GM18498 (cell line): Measurements from ENCODE around the gene TARDBP.
"Not testable (repeated sequence)": the region's sequence is repeated elsewhere in the genome, so short reads cannot be mapped to it uniquely, and the experiment has no call there.

Experiments
- ATAC-seq: cut with Tn5 transposase; IDR thresholded peaks from one replicate; pipeline ENCODE4 v1.9.1; 2021; ENCODE audit warnings: mild to moderate bottlenecking, moderate library complexity; ENCODE audit not compliant: unreplicated experiment

TARDBP gene

GRCh38 chr1:11041048-11041447 lies 28.6 kb downstream of the TARDBP start:
- ATAC-seq: no peak

DNA sequence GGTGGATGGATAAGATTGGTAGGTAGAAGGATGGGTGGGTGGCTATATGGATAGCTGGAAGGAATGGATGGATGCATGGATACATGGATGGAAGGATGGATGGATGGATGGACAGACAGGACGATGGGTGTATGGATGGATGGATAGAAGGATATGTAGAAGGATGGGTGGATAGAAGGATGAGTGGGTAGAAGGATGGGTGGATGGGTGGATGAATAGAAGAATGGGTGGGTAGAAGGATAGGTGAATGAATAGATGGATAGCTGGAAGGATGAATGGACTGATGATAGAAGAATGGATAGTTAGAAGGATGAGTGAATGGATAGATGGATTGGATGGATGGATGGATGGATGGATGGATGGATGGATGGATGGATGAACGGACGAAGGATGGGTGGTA lies 29.6 kb downstream of the TARDBP start:
- no peak for ATAC-seq

DNA sequence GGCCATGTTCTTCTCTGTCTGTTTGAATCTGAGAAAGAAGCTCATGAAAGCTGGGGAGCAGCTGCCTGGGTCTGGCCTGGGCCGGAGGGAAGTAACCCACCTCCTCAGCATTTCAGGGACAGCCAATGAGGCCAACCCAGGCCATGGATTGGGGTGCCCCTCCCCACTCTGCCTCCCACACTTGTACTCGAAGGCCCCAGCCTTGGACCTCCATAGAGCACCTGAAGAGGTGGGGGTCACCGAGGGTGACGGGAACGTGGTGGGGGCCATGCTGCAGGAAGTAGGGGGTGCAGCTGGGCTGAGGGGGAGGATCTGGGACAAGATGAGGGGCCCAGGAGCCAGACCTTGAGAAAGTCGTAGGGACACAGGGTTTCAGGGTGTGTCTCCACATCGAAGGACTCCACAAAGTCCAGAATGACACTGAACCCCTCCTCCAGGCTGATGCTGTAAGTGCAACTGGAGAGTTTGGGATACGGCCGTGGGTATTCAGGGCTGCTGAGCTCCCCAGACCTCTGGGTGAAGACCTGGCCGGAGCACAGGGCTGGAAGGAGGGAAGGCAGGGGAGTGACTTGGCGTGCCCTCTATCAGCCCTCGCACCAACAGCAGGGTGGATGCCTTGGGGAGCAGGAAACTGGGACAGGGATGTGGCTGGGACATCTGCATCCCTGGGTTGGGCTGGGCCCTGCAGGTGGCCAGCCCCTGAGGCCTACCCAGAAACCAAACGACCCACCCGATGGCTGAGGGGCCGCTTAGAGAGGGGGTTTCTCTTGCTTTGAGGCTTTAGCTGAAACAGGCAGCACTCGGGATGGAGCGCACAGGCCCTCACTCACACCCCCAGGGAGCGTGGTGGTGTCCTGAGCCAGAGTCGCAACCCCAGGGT lies 30.8 kb downstream of the TARDBP start:
- ATAC-seq: no peak

DNA sequence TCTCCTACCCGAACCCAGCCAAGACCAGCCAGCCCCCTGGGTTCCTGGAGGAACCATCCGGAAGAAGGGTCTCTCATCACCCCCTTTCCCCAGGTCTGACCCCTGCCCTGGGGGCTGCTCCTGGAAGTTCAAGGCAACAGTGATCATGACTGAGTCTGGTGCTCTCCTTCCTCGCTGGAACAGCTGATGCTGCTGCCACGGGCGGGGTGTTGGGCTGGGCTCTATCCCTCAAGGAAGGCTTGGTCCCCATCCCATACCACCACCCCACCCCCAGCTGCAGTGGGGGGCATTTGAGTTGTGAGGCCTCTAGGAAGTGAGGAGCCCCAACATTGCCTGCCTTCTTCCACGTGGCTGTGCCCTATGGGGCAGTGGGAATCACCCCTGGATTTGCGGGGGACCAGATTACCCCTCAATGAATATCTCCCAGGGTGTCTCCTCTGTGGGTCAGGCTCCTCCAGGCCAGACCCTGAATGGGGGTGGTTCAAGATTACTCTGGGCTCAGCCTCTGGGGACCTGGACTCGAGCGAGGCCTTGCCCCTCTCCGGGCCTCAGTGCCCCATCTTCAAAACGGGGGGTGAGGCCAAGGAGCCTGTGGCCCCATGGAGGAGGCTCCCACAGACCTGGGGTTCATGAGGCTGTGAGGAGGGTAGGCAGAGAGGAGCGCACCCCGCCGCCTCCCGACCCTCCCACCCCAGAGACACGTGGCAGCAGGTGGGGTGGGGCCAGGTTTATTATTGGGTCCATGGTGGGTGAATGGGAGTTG lies 31.8 kb downstream of the TARDBP start:
- ATAC-seq: no peak

- no peak for ATAC-seq
Observed at GRCh38 chr1:11044849-11045427, 32.5 kb downstream of the TARDBP start.

DNA sequence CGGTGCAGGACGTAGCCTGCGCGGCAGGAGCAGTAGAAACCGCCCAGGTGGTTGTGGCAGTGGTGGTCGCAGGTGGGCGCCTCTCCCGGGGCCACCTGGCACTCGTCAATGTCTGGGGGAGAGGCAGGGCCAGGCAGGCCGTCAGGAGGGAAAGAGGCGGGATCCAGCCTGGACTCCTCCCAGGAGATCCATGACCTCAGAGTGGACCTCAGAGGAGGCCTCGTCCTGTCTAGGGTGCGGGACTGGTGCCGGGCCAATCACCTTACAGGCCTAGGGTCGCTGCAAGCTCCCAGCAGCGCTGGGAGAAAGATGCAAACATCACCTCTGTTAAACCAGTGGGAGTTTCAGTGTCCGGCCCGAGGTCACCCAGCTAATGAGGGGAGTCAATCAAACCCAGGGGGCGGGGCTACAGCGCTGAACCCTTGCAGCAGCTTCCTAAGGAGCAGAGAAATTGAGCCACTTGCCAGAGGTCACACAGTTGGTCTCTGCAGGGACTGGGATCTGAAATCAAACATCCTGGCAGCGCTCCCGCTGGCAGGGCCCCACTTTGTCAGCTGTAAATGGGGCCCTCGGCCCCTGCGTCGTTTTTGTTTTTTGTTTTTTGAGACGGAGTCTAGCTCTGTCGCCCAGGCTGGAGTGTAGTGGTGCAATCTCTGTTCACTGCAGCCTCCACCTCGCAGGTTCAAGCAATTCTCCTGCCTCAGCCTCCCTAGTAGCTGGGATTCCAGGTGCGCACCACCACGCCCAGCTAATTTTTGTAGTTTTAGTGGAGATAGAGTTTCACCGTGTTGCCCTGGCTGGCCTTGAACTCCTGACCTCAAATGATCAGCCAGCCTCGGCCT lies 33.2 kb downstream of the TARDBP start:
- ATAC-seq: no peak

DNA sequence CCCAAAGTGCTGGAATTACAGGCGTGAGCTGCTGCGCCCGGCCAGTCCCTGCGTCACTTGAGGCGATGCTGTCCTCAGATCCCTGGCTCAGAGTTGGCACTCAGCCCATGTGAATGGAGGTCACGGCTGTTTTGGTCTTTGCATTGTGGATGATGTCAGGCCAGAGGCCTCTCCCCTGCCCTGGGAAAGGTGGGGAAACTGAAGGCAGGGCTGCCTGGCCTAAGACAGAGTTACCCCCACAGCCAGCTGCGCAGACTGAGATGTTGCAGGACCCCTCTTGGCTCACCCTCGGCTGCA lies 33.8 kb downstream of the TARDBP start:
- no peak for ATAC-seq

GRCh38 chr1:11046625-11047365 lies 34.3 kb downstream of the TARDBP start, which contains the start of gene MASP2:
MASP2 (minus strand) TSS chr1:11047239; CDS start chr1:11047207, 32 bp downstream.
- ATAC-seq: no peak

DNA sequence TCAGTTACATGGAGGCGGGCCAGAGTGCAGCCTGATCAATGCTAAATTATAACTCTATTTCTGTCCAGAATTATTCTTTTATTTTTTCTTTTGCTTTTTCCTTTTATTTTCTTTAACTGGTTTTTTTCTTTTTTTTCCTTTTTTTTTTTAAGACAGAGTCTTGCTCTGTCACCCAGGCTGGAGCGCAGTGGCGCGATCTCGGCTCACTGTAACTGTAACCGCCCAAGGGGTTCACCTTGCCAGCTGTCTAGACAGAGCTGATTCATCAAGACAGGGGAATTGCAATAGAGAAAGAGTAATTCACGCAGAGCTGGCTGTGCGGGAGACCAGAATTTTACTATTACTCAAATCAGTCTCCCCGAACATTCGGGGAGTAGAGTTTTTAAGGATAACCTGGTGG lies 38.7 kb downstream of the TARDBP start:
- ATAC-seq: not testable (repeated sequence)

DNA sequence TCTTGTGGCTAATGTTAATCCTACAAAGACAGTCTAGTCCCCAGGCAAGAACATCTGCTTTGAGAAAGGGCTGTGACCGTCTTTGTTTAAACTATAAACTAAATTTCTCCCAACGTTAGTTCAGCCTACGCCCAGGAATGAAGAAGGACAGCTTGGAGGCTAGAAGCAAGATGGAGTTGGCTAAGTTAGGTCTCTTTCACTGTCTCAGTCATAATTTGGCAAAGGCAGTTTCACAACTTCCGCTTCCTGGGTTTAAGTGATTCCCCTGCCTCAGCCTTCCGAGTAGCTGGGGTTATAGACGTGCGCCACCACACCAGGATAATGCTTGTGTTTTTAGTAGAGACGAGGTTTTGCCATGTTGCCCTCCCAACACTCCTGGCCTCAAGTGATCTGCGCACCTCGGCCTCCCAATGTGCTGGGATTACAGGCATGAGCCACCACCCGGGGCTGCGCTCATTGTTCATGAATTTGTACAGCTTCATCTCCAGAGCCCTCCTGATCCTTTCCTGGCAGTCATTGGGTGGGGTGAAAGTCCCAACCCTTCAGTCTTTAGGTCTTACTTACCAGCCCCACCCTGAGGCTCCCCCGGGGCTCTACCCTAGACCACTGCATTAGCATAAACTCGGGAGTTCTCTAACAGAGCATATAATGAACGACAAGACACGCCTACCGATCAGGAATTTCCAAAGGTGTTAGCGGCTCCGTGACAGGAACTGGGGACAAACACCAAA lies 39.5 kb downstream of the TARDBP start:
- ATAC-seq: no peak

- no peak for ATAC-seq
Observed at GRCh38 chr1:11052839-11053757, 40.6 kb downstream of the TARDBP start.

GRCh38 chr1:11053758-11054137 lies 41.3 kb downstream of the TARDBP start:
- ATAC-seq: no peak

GRCh38 chr1:11054181-11054580 lies 41.7 kb downstream of the TARDBP start:
- ATAC-seq: no peak

- ATAC-seq: no peak
Observed at GRCh38 chr1:11054666-11055065, 42.2 kb downstream of the TARDBP start.

GRCh38 chr1:11055676-11056075 lies 43.2 kb downstream of the TARDBP start:
- no peak for ATAC-seq

- ATAC-seq: no peak
Observed at GRCh38 chr1:11056504-11056903, 44.0 kb downstream of the TARDBP start.

DNA sequence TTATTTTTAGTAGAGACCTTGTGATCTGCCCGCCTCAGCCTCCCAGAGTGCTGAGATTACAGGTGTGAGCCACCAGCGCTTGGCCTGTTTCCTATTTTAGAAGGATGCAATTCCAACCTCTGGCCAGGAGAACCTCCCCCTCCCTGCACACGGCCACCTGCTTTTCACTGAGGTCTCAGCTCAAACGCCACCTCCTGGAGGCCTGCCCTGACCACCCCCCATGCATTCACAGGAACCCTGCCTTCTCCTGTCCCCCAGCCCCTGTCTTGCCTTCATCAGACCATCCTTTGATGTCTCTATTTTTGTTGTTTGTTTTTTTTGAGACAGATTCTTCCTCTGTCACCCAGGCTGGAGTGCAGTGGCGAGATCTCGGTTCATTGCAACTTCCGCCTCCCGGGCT lies 45.0 kb downstream of the TARDBP start:
- ATAC-seq: no peak

GRCh38 chr1:11058026-11058425 lies 45.6 kb downstream of the TARDBP start:
- no peak for ATAC-seq
